ENCODE measurements around the gene COASY.
"Not testable (repeated sequence)": the region's sequence is repeated elsewhere in the genome, so short reads cannot be mapped to it uniquely, and the experiment has no call there.

The COASY gene

DNA sequence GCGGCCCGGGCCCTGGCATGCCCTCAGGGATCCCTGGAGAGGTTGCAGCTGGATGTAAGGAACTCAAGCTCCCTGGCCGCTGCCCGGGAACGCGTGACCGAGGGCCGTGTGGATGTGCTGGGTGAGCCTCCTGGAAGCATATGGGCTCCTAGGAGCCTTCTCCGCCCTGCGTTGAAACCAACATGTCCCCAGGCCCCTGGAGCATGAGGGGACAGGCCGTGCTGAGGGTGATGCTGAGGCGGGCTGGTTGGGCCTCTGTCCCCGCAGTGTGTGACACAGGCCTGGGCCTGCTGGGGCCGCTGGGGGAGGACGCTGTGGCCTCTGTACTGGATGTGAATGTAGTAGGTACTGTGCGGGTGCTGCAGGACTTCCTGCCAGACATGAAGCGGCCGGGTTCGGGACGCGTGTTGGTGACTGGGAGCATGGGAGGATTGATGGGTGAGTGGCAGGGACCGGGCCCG is 14.9 kb upstream of the COASY start:
- TF ChIP-seq, protein P1, sequence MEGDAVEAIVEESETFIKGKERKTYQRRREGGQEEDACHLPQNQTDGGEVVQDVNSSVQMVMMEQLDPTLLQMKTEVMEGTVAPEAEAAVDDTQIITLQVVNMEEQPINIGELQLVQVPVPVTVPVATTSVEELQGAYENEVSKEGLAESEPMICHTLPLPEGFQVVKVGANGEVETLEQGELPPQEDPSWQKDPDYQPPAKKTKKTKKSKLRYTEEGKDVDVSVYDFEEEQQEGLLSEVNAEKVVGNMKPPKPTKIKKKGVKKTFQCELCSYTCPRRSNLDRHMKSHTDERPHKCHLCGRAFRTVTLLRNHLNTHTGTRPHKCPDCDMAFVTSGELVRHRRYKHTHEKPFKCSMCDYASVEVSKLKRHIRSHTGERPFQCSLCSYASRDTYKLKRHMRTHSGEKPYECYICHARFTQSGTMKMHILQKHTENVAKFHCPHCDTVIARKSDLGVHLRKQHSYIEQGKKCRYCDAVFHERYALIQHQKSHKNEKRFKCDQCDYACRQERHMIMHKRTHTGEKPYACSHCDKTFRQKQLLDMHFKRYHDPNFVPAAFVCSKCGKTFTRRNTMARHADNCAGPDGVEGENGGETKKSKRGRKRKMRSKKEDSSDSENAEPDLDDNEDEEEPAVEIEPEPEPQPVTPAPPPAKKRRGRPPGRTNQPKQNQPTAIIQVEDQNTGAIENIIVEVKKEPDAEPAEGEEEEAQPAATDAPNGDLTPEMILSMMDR (IDR thresholded peaks at IDR 0.05; ENCODE audit: insufficient read depth, low read depth, low read length, missing control alignments): no peak
- no peak overlapping the region for H3K4me3 ChIP-seq (ENCODE audit: low read depth, low read length)

DNA sequence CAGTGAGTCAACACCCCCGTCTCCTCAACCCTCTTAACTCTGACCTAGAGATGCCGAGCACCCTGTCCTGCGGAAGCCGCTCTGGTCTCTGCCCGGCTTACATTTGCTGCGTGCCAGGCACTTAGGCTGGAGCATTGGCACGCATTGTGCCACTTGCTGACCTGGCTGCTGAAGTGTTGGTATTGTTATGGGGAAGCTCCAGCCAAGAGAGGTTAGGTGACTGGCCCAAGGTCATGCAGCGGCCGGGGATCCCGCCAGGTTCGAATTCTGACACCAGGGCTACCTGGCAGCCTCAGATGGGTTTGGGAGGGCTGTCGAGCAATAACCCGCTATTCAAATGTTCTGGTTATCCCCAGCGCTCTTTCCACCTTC is 14.3 kb upstream of the COASY start:
- DNase-seq (ENCODE audit: low read depth): no peak
- H3K4me3 ChIP-seq (ENCODE audit: low read depth, low read length): no peak overlapping the region; the same call in 1 of the 2 replicates
- TF ChIP-seq, protein P1 (IDR thresholded peaks at IDR 0.05; ENCODE audit: insufficient read depth, low read depth, low read length, missing control alignments): no peak

More for the DNA sequence above, 14.9 kb upstream of the COASY start:
- no peak for DNase-seq (ENCODE audit: low read depth)

DNA sequence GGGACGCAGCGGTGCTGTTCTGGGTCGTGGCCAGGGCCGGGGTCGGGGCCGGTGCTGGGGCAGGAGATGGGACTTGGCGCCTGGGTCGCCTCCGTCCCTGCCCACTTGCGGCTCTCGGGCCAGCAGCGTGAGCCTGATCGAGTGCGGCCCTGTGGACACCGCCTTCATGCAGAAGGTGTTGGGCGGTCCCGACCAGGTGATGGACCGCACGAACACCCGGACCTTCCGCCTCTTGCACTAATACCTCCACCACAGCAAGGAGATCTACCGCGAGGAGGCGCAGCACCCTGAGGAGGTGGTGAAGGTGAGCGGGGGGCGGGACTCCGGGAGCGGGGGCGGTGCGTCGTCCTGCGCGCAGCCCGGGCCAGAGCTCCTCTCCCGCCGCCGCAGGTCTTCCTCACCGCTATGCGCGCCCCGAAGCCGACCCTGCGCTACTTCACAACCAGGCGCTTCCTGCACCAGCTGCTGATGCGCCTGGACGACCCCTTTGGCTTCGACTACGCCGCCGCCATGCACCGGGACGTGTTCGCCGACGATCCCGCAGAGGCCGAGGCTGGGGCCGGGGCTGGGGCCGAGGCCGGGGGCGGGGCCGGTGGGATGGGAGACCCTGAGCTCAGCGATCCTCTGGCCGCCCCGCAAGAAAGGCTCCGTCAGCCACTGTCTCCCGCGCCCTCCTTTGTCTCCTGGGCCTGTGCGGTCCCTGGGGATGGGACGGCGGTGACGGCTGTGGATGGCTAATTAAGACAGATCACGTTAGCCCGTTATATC is 13.7 kb upstream of the COASY start:
- DNase-seq (ENCODE audit: low read depth): peak; percentile 89
- TF ChIP-seq, protein P1 (IDR thresholded peaks at IDR 0.05; ENCODE audit: insufficient read depth, low read depth, low read length, missing control alignments): peak; percentile 70
- peak overlapping the region; percentile 50 for H3K4me3 ChIP-seq (ENCODE audit: low read depth, low read length)

DNA sequence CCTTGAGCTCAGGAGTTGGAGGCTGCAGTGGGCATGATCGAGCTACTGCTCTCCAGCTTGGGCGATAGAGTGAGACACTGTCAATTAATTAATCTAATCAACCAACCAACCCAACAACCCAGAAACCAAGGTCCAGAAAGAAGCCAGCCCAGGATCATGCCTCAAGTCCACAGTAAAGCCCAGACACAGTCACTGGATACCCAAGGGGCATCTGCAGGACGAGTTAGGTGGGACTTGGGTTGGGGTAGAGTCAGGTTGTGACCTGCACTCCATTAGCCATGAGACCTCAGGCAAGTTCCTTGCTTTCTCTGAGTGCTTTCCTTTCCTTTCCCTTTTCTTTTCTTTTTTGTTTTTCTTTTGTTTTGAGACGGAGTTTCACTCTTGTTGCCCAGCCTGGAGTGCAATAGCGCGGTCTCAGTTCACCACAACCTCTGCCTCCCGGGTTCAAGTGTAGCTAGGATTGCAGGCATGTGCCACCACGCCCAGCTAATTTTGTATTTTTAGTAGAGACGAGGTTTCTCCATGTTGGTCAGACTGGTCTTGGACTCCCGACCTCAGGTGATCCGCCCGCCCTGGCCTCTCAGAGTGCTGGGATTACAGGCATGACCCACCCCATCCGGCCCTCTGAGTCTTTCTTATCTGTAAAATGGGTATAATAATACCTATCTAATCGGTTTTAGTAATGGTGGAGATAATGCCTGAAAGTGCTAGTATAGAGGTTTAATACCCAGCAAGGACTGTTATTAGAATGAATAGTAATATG is 12.8 kb upstream of the COASY start:
- no peak for DNase-seq (ENCODE audit: low read depth)
- peak overlapping the region; percentile 50 for H3K4me3 ChIP-seq (ENCODE audit: low read depth, low read length)
- TF ChIP-seq, protein P1 (IDR thresholded peaks at IDR 0.05; ENCODE audit: insufficient read depth, low read depth, low read length, missing control alignments): no peak

DNA sequence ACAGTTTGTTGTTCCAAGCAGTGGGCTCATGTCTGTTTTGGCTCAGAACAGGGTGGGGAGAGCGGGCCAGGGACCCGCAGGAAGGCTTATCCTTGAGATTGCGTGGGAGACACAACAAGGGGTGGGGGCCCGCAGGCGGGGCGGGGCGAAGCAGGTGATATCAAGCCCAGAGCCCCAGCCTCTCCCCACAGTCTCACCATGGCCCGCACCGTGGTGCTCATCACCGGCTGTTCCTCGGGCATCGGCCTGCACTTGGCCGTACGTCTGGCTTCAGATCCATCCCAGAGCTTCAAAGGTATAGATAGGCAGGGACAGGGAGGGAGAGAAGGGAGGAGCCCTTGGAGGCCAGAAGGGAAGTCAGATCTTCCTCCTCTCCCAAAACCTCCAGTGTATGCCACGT is 9.2 kb upstream of the COASY start, which contains the start of gene HSD17B1:
HSD17B1 (plus strand) TSS at position 188 of the 400 bp plus-strand sequence; CDS start at position 199, 11 bp downstream.
- H3K4me3 ChIP-seq (ENCODE audit: low read depth, low read length): peak within 1 kb of the TSS; percentile 97
- DNase-seq (ENCODE audit: low read depth): not testable (repeated sequence)

DNA sequence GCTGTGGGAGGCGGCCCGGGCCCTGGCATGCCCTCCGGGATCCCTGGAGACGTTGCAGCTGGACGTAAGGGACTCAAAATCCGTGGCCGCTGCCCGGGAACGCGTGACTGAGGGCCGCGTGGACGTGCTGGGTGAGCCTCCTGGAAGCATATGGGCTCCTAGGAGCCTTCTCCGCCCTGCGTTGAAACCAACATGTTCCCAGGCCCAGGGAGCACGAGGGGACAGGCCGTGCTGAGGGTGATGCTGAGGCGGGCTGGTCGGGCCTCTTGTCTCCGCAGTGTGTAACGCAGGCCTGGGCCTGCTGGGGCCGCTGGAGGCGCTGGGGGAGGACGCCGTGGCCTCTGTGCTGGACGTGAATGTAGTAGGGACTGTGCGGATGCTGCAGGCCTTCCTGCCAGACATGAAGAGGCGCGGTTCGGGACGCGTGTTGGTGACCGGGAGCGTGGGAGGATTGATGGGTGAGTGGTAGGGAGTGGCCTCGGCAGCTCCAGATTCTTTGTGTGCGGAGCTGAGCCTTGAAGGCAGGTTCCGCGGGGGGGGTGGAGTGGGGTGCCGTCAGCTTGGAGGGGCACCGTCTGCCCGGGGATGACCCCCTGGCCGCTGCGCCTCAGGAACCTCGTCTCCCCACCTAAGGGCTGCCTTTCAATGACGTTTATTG is 8.7 kb upstream of the COASY start:
- TF ChIP-seq, protein P1 (IDR thresholded peaks at IDR 0.05; ENCODE audit: insufficient read depth, low read depth, low read length, missing control alignments): no peak
- no peak for DNase-seq (ENCODE audit: low read depth)
- H3K4me3 ChIP-seq (ENCODE audit: low read depth, low read length): peak overlapping the region; percentile 97

DNA sequence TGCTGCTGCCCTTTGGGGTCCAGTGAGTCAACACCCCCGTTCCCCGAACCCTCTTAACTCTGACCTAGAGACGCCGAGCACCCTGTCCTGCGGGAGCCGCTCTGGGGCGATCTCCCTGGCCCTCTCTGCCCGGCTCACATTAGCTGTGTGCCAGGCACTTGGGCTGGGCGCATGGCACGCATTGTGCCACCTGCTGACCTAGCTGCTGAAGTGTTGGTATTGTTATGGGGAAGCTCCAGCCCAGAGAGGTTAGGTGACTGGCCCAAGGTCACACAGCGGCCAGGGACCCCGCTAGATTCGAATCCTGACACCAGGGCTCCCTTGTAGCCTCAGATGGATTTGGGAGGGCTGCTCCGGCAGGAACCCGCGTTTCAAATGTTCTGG is 8.1 kb upstream of the COASY start:
- TF ChIP-seq, protein P1 (IDR thresholded peaks at IDR 0.05; ENCODE audit: insufficient read depth, low read depth, low read length, missing control alignments): no peak
- H3K4me3 ChIP-seq (ENCODE audit: low read depth, low read length): peak overlapping the region; percentile 97
- DNase-seq (ENCODE audit: low read depth): no peak

Data from GM12865 (cell line).